NT2/D1 (cell line): ENCODE measurements around the gene IL1RAP.

ENCODE experiments used
- SUZ12 ChIP-seq: IDR thresholded peaks from 2 replicates; pipeline ENCODE4 v1.6.1; 2011; ENCODE audit not compliant: insufficient read length, insufficient read depth; ENCODE audit errors: extremely low read depth
- YY1 ChIP-seq: IDR thresholded peaks from 2 replicates; pipeline ENCODE4 v1.6.1; 2011; ENCODE audit not compliant: insufficient read length, insufficient read depth
- ZNF274 ChIP-seq: IDR thresholded peaks from 2 replicates; pipeline ENCODE4 v1.6.1; 2011; ENCODE audit warnings: mild to moderate bottlenecking, low read depth, low read length

DNA sequence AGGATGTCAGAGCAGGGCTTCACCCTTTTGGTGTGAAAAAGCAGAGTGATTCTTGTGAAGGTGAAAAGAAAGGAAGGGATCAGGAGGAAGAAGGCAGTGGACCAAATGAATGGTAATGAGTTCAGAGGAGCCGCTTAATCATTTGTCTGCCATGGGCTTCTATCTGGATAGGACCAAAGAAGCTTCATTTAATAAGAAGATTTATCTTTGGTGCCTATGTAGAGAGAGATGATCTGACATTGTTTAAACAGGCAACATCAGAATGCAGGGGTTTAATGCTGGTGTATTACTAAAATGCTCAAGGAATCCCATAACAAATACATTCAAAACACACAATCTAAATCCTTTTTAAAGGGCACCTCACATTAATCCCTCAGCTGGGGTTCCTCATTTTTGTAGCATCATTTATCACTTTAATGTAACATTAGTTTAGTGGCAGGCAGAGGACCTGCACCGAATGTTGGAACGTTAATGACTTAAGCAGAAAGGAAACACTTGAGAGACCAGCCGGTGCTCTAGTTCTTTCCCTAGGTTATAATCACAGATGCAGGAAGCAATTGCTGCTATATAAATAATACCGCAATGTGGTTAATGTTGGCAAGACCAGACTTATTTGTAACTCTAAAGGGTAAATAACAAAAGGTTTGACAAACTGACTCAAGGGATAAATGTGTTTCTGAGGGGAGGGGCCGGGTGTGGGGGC is 27.9 kb upstream of the IL1RAP start:
- TF ChIP-seq YY1 (no peak), SUZ12 (no peak), ZNF274 (no peak)
